MV-4-11 (cell line): ENCODE measurements around the gene WWOX.

Source experiments
- DNase-seq: peaks from one replicate; lab custom pipeline; 2025; lab: John Stamatoyannopoulos, UW

The WWOX gene

DNA sequence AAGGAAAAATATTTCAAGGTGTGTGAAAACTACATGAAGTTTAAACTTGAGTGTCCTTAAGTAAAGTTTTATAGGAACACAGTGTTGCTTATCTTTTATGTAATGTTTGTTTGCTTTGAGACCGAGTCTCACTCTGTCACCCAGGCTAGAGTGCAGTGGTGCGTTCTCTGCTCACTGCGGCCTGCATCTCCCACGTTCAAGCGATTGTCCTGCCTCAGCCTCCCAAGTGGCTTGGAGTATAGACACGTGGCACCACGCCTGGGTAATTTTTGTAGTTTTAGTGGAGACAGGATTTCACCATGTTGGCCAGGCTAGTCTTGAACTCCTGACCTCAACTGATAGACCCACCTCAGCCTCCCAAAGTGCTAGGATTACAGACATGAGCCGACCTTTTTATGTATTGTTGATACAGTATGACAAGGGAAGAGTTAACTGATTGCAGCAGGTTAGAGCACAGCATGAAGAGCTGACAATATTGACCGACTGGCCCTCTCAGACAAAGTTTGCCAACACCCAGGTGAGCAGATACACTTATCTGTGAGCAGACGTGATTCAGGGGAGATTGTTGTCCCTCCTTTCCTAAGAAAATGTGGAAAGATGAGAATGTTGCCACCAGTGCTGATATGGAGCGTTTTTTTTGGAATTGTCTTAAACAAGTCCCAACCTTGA lies 373.7 kb downstream of the WWOX start:
- DNase-seq, result no peak

DNA sequence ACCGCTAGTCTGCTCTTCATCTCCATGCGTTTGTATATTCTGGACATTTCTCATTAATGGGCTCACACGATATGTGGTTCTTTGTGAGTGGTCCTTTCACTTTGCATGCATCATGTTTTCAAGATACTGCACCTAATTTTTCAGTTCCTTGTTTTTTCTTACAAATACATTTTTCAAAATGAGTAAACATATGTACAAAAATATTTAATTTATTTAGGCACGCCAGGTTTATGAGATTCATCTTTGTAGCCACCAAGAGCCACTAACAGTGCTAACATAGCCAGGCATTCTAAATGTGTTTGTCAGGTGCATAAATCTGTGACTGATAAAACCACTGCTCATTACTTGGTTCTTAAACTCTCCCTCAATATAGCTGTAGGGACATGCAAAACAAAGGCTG lies 375.3 kb downstream of the WWOX start:
- DNase-seq, result no peak

DNA sequence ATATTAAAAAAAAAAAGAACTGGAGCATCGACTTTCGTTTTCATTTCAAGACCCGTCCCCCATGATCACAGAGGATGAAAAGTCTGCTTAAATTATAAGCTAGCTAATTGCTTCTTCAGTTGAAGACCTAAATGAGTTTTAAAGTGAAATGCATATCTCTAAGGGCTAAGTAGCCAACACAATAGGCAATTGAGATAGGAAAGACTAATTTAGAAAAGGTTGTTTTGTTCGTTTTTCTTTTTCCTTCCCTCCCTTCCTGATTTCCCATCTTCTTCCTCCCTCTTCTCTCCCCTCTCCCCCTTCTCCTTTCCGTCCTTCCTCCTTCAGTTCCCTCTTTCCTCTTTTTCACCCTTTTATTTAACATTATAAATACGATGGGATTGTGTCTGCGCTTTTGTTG lies 377.2 kb downstream of the WWOX start:
- no peak for DNase-seq

DNA sequence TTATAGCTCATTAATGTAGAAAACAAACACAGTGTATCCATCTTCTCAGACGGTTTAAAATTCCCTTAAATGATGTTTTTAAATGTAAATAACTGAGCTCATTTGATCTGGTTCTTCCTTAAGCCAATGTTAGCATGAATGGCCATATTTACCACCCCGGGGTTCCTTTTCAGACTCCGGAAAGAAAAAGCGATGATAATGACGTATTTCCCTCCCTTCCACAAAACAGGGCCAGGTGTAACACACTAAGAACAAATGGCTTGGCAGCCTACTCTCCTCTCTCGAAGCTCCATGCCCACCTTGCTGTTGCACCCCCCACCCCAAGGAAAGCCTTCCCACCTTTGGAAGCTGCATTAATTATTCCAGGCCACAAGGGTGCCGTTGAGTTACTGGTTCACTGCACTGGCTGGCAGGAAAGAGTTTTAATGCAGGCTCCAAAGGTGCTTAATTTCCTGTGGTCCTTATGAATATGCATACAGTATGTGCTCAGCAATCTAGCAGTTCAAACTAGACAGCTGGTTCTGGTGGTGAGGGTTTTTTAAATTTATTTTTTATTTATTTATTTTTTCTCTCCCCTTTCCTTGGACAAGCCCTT lies 378.9 kb downstream of the WWOX start:
- DNase-seq, result no peak

DNA sequence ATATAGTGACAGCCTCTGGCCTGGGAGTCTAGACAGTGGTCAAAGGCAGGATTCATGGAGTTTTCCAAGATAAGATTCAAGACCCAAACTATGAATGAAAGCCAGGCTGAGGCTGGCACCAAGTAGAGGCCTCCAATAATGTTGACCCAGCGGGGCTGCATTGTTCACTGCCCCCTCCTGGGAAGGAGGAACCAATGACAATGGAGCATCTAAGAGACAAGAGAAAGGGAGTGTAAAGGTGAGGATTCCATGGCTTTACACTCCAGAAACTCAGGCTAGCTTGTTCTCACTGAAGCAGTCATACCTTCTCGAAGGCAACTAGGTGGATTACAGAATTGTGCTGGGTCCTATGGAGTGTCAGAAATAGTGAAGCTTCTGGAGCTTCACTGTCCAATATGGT lies 380.3 kb downstream of the WWOX start:
- no peak for DNase-seq

DNA sequence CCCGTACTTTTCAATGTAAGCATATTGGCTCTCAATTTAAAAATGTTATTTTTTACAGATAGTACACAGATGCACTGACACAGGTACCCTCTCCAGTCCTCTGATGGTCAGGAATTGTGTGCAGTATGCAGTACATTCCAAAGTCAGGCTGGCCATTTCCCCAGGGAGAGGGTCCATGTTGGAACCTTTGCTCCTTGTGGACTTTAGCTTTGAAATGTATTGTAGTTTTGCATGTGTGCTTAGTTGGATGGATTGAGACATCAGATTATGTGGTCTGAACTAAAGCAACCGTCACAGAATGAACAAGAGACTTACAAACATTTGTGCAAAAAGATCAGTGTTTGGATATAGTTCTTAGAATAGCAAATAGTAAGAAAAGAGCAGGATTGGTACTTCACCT lies 381.1 kb downstream of the WWOX start:
- no peak for DNase-seq

DNA sequence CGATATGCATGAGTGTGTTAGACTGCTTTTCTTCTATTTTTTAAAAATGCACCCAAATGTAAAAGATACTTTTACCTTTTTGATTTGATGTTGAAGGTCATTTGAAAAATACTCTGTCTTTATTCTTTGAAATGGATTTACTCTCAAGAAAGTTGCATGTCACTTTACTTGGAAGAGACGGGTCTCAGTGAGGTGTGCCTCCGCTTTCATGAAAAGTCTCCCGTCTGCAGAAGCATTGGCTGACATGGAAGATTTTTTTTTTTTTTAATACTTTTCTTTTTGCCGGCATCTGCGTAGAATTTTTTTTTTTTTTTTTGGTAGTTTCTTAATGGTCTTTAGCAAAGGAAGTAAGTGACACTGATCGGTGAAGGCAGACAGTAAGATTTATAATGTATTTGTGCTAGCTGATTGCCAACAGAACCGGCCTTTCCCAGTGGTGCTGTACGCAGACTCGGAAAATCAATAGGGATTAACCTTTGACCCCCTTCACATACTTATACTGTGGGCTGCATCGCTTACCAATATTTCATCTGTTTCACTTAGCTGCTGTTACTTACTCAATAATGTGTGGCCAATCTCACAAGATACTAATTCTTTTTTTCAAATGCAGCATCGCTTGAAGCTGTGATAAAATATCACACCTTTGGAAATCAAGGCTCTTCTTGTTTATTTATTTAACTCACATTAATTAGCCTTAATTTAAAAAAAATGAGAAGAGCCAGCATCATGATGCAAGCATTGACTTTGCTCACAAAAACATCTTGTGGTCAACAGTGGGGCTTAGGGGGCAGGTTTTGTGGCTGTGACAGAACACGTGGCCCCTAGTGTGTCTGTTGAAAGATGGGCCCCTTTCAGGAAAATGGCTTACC lies 383.9 kb downstream of the WWOX start:
- peak; percentile 51 for DNase-seq

DNA sequence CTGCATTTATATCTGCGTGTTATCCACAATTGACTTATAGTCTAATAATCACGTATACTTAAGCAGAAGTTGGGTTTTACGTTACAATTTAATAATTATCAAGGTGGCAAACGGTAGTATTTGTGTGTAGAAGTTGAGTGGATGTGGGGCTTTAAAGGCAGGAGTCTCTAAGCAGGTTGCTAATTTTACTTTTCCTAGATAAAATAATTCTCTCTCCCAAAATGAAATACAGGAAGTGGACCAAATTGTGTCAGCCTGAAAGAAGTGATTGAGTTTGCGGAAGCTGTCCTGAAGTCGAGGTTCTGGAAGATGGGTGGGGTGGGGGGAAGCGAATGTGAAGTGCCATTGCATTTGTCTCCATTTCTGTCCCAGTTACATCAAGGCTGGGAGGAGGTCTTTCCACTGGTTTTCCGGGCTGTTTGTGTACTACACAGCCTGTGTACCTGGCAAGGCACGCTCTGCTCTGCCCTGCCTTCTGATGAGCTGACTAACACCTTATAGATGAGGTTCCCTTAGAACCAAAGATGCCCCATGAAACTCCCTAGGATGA lies 385.1 kb downstream of the WWOX start:
- DNase-seq, result no peak

DNA sequence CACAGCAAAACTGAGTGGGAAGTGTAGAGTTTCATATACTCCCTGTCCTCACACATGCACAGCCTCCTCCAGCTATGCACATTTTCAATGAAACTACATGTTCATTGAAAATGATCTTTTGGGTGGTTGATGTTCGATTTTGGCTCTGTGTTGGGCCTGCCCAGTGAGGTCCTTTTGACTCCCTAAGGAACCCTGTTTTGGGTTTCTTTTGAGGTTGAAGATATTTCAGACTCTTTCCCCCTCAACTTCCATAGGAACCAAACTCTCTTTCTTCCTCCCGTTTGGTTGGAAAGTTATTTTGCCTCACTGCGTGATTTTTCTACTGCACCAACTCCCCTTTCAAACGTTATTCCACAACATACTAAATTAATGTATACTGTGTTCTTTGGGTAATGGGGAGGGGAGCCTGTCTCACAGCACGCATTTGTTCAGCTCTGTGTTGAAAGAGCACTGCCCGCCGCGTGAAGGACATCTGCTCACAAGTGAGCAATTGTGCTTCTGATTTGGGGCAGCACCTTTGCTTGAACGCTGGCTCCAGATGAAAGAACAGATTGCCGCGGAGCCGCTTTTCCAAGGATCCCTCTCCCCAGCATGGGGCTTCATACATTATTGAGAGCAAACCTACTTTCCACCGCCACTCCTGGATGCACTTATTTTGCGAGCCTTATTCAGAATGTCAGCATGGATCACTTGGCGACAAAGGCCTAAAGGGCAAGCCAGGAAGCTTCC lies 385.9 kb downstream of the WWOX start:
- DNase-seq, result no peak

DNA sequence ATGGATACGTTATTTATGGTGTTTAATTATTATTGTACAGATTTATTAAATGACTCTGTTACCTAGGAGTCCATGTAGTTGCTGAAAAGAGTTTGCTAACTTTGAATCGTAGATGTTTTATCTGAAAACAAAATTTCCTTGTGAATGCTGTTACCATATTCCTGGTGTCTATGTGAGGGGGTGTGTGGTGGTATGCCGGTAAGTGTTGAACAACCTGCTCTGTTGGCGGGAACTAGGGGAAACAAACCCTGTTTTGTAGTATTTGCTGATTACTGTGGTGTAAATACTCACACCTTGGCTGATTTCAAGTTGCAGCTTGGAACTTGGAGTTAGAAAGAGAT lies 386.4 kb downstream of the WWOX start:
- DNase-seq, result no peak

DNA sequence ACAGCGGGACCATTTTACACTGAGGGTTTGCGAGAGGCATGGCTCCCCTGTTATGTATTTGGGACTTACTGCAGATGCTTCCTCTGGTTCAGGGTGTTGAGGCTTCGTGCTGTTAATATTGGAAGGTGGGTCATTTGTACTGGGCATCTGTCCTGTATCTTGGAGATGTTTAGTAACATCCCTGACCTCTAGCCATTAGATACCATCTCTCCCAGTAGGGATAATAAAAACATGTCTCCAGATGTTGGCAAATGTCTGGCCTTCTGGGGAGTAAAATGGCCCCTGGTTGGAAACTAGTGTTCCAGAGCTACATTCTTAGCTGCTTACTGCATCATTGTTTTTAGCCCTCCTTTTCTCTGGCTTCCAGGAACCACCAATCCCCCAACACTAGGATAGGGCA lies 388.0 kb downstream of the WWOX start:
- DNase-seq, result no peak

DNA sequence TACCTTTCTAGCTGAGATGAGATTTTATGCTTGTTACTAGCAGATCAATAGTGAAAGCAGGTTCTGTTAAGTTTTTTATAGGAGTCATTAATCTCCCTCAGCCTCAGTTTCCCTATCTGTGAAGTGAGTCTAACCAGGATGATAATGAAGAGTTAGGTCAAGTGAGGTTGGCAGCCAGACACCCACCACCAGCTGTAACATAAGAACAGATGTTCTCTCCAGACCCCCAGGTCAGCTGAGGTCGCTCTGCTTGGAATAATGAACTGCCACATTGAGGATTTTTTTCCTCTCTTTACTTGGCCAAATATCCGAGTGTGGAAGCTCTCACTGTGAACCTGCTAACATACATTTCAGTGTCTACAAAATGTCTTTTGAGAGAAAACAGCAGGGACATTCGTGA lies 389.6 kb downstream of the WWOX start:
- no peak for DNase-seq

DNA sequence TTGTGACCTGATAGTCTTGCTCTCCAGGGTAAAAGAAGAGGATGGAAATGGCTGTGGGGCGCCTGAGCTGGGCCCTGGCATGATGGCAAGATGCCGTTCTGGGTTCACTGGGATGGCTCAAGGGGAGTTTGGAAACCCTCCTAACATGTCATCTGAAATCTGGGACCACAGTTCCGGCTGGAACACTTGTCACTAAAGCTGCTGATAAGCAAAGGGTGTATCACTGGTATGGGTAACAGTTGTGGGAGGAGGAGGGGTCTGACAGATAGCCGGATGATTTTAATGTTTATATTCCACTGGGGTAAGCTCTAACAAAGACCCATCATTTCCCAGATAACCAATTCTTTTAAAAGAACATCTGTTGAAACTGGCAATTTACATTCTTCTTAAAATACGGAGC lies 390.2 kb downstream of the WWOX start:
- DNase-seq, result no peak

DNA sequence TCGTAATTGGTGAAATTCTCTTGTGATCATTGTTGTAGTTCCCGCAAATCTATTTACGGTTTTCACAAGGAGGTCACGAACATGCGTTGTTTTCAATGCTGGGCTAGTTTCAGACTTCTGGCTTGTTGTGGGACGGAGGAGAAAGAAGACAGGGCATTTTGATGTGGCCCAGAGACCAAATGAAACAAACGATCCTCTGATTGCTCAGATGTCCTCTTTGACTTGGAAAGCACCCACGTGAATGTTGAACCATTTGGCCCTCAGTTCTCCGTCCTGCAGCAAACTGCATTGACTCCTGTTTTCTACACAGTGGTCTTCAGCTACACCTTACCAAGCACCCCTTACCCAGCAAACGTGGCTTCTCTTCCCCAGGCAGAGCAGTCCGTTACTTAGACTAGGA lies 391.0 kb downstream of the WWOX start:
- DNase-seq, result no peak

DNA sequence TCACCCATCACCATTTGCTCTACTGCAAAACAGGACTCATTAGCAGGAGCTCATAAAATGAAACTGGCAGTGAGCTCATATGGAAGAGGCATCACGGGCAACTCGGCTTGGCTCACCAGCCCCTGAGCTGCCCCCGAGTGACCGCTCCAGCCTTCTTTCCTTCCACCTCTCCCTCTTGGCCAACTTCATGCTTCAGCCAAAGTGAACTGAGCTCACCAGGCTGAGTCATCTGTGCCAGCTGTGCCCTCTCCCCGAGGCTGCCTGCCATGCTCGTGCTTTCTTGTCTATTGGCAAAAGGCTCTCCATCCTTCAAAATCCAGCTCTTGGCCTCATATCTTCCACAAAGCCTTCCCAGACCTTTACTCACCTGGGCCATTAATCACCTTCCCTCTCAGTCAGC lies 391.4 kb downstream of the WWOX start:
- no peak for DNase-seq

DNA sequence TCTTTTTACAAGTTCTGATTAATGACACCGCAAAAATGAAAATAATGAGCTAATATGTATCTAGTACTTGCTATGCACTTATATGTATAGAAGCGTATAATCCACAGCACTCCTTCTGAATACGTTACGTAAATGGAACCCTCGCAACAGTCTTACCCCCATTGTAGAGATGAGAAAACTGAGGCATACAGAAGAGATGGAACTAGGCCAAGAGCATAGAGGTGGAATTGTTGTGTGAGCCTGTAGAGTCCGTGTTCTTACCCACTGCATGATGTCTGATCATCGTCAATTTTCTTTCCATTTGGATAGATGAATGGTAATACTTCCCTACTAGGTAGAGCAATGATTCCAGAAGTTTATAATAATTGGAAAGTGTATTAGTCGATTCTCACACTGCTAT lies 394.1 kb downstream of the WWOX start:
- DNase-seq, result no peak

DNA sequence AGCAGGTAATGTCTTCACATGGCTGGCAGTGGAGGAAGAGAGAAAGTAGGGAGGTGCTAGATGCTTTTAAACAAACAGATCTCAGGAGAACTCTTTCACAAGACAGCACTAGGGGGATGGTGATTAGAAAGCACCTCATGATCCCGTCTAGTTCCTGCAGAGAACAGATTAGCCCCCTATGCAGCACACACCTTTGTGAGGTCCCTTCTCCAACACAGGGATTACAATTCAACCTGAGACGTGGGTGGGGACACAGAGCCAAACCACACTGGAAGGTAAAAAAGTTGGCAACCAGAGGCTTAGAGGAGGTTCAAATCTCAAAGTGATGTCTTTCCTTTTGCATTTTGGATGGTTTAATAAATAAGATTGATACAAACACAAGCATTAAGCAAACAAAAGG lies 394.7 kb downstream of the WWOX start:
- no peak for DNase-seq

DNA sequence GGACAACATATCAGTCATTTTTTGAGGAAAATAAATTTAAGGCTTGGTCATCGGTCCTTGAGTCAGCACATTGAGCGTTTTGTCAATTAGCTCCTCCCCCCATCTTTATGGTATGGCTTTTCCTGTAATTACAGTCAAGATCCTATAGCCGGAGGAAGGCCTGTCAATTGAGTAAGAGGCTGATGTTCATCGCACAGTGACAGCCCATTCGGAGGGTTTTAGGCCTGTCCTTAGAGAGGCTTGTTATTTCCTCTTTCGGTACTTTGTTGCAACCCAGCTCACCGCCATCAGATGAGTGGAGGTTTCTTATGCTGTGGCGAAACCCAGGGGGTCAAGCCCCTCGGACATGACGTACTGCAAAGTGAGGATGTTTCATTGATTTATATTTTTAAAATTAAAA lies 395.2 kb downstream of the WWOX start:
- peak; percentile 98 for DNase-seq

DNA sequence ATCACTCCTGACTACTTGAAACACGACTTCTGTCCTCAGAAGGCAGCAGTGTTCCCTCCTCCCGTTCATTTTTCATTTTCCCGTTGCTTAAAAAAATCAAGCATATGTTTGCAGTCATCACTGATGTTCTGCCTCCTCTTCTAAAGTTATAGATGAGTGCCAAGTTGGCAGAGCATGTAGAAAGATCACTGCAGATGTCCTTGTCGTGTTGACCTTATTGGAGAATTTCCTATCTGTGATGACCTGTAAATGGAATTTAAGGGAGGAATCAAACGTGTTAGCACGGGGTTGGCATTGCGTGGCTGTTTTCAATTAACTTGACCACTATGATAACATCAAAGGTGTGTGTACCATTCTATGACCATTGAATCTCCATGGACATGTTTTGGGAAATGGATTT lies 396.7 kb downstream of the WWOX start:
- no peak for DNase-seq

DNA sequence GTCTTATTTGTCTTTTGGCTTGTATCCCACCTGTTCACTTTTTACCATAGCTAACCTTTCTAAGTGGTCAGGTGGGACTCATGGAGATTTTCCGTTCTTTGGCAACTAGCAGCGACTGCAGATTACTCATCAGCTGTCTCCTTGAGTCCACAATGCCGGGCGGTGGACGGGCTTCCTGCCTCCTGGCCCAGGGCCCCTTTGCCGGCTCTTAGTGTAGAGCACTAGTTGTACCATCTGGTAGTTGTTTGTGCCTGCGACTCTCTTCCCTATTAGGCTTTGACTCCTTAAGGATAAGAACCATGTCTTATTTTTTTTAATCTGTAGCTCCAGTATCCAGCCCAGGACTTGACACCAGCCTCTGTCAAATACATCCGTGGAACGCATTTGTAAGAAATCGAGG lies 399.9 kb downstream of the WWOX start:
- DNase-seq, result no peak

DNA sequence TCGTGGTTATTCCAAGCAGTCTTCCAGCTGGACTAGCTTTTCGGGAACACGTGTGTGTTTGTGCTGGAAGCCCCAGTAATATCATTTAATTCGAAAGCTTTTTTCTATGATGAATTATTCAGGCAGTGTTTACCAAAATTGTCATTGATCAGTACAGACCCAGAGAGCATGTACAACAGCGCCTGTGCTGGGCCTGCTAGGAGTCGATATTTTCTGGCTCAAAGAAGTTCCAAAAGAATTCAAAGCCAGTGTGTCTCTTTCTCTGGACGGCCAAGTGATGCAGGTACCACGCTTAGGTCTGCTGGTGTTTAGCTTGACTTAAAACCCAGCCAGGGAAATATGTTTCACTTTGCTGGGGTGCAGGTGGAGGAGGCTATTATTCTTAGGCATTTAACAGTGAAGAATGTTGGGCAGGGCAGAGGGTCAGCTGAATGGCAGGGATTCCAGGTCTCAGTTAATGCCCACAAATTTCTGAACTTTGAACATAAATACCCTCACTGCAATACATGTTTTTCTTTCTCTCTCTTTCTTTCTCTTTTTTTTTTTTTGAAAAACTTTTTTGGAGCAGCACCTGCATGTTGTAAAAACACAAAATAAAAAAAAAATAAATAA lies 401.3 kb downstream of the WWOX start:
- no peak for DNase-seq

DNA sequence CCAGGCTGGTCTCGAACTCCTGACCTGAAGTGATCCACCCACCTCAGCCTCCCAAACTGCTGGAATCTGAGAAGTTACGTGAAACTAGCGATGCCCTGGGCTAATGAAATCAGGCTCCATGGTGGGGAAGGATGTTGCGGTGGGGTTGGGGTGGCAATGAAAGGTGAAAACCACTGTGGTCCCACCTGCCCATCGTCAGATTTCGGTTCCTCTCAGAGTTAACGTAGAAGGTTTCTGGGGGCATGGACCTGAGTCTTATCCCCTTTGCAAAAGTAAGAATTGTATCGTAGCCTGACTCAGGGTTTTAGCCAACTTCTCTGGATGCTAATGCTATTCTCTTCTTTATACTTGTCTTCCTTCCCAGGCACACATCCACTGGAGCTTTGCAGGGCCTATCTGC lies 402.3 kb downstream of the WWOX start:
- no peak for DNase-seq
